NCI-H2196 treated with DMSO at 0.1 percent for 48 hours (cell line): ENCODE results near the gene EHD1.

ENCODE experiments used
- DNase-seq: peaks from one replicate; lab custom pipeline; 2025; ENCODE audit not compliant: unreplicated experiment; lab: John Stamatoyannopoulos, UW

EHD1 gene

DNA sequence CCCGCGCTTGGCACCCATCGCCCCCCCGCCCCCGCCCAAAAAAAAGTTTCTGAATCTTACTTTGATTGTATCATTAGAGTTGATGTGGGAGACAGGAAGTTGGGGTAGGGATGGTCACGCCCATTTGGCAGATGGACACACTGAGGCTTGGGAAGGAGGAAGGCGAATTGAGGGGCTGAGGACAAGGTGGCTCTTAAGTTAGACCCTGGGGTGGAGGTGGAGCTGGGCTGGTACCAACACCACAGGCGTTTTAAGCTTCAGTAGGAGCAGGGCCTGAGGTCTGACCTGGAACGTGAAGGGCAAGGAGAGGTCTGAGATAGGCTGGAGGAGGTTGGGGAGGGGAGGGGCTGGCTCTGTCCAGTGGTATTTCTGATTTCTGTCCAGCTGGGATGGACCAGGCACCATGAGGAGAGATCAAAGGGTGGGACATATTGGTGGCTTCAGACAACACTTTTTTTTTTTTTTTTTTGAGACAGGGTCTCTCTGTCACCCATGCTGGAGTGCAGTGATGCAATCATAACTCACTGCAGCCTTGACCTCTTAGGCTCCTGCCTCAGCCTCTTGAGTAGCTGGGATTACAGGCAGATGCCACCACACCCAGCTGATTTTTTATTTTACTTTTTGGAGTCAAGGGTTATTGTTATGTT lies 33.2 kb downstream of the EHD1 start:
- no peak for DNase-seq

DNA sequence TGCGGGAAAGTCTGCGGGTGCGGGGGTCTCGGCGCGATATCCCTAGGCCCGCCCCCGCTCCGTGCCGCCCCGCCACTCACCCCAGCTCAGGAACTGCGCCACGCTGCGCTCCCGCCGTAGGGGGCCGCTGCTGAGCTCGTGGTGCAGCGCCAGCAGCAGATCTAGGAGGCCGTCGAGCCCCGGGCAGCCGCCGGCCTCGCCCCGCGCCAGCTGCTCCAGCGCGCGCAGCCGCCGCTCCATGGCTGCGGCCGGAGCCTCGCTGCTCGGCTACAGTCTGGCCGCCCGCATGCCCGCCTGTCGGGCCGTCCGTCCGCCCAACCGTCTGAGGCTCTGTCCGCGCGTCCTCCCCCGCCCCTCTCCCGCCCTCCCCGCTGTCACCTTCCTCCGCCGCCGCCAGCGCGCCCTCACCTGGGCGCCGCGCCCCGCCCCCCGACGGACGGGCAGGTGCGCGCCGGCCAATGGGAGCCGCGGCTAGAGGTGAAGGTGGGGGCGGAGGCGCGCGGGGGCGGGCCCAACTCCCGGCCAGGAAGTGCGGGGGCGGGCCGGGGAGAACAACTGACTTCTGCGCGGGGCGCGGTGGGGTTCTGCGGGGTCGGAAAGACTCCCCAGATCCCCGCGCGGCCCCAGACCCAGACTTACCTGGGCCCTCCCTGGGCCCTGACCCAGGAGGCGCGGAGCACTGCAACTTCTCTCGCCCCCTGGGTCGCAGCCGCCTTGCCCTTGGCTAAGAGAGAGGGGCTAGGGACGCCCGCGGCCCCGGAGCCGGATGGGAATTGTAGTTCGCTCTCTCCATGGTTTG lies 33.9 kb downstream of the EHD1 start, which contains the start of gene CDC42BPG:
Gene CDC42BPG, minus strand, starts transcription at position 324 of the 799 bp plus-strand sequence. Its CDS starts 84 bp downstream, at position 240.
- DNase-seq = peak; percentile 78

DNA sequence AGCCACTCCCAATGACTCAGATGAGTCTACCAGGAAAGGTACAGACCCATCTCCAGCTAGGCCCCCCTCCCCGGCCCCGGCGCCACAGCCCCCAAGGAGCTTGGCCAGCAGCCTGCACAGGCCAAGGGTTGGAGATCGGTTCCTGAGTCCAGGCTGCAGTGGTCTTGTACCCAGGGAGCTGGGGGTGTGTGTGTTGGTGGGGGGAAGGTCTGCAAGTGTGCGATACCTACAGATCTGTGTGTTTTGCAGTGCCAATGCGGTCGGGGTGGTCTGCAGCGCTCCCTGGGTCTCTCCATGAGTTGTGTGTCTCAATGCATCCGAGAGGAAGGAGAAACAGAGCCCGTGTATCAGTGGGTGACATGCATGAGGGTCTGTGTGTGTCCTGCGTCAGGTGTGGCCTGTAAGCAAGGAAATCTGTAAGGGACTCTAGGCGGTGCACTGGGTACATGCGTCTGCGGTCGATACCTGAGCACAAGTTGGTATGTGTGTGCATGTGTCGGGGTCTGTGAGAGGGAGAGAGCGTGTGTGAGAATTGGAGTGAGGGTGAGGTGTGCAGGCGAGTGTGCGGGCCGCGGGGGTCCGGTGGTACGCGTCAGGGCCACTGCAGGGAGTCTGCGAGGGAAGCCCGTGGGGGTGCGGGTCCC lies 34.6 kb downstream of the EHD1 start:
- DNase-seq = no peak

DNA sequence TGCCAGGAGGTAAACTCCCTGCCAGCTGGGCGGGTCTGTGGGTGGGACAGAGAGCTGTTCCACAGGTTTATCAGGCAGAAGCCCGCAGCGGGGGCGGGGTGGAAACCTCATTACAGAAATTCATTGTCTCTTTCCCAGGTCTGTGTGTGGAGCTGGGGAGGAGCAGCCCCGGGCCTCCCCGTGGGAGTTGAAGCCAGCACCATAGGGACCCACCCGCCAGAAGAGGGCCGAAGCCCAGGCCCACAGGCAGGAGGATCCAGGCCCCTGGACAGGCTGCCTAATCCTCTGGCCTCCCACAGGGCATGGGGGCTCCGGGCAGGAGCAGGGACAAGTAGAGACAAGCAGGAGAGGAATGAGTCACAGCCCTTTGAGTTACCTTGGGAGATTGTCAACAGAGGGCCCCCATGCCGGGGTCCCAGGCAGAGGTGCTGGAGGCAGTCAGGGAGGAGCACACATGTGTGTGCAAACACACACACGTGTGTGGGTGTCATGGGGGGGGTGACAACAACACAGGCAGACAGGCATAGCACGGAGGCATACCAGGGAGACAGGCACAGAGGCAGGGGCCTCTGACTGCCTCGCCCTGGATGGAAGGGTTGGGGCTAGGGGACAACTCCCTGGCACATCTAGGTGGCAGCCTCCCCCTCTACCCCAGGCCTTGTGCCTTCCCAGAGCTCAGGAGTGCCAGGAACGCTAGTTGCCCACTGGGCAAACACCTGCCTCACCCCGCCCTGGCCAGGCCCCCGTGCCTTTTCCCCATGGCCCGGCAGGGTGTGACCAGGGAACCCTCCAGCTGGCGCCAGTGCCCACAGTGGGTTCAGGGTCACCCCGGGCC lies 35.4 kb downstream of the EHD1 start:
- no peak for DNase-seq

DNA sequence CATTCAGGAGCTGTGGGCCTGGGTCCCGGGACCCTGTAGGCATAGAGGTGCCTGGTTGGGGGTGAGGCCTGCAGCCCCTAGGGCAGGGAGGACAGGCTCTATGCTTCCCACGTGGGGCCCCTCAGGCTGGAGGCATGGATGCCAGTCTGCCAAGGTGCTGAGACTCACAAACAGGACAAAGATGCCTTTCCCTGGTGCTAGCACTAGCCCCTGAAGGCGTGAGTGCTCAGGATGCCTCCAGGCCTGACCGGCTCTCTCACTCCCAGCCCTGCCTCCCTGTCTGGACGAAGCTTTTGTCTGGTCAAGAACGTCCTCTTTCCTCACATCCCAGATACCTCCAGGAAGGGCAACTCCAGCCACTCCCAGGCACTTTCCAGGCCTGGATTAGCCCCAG lies 36.1 kb downstream of the EHD1 start:
- no peak for DNase-seq

DNA sequence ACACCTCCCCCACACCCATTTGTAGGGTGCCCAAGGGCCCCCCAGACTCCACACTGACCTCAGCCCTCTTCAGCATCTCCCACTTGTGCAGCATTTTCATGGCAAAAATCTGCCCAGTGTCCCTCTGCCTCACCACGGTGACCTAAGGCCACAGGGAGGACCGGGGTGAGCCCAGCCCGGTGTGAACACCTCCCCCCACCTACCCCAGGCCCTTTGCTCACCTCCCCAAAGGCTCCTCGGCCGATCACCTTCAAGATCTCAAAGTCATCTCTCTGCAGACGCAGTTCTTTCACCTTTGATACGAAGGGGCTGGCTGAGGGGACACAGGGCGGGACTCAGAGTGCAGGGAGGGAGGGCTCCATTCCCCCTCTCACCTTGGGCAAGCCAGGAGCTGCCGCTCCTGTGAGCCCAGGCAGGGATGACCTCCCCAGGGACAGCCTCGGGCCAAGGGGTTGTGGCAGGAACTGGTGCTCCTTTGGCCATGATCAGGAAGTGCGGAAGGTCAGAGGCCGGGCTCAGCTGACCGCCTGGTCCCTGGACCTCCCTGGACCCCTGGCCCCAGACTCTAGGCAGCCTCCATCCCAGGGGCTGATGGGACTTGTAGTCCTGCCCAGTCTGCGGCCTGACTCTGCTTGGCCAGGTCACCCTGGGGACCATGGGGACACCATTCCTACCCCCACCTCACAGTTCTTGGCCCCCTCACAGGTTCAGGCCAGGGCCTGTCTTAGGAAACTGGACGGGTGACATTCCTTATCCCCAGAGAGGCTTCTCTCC lies 36.6 kb downstream of the EHD1 start:
- no peak for DNase-seq

DNA sequence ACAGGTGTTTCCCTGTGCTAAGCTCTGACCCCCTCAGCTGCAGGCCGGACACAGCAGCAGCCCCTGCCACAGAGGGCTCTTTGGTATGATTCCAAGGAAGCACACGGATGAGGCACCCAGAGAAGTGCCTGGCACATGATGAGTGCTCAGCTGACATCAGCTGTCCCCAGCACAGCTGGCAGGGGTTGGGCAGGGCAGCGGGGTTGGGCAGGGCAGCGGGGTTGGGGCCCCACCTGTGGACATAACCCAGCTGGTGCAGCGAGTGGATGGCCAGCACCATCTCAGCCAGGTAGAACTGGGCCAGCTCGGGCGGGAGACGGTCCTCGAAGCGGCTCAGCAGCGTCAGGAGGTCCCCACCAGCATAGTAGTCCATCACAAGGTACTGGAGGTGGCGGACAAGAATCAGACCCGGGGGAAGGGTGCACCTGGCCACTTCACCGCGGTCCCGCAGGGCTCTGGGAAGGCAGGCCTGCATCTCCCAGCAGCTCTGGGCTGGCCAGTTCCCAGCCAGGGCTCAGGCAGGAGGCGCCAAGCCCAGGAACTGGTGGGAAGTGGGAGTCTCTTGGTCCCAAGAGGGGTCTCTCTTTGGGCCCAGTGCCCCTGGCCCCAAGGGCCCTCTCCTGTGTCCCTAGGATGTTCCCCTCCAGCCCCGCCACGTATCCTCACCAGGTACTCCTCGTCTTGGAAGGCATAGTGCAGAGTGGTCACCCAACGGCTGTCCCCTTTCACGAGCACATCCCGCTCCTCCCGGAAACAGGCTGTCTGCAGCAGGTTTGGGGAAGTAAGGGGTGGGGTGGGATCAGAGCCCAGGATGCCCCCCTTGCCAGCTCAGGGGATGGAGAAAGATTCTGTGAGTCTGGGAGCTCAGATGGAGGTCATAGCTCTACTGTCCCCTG lies 38.3 kb downstream of the EHD1 start:
- no peak for DNase-seq

DNA sequence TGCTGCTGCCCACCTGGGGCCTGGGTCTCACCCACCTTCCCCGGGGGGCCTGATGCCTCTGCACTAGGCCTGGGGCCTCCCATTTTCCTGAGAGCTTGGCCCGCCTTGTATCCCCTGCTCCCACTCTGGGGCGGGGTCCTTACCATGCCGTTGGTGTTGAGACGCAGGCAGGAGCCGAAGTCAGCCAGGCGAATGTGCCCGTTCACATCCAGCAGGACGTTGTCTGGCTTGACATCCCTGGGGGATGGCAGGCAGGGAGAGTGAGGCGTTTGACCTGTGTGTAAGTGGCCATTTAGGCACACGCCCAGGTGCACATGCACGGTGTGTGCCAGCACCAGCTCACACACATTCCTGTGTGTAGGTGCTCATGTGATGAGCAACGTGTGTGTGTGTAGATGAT lies 39.1 kb downstream of the EHD1 start:
- no peak for DNase-seq

DNA sequence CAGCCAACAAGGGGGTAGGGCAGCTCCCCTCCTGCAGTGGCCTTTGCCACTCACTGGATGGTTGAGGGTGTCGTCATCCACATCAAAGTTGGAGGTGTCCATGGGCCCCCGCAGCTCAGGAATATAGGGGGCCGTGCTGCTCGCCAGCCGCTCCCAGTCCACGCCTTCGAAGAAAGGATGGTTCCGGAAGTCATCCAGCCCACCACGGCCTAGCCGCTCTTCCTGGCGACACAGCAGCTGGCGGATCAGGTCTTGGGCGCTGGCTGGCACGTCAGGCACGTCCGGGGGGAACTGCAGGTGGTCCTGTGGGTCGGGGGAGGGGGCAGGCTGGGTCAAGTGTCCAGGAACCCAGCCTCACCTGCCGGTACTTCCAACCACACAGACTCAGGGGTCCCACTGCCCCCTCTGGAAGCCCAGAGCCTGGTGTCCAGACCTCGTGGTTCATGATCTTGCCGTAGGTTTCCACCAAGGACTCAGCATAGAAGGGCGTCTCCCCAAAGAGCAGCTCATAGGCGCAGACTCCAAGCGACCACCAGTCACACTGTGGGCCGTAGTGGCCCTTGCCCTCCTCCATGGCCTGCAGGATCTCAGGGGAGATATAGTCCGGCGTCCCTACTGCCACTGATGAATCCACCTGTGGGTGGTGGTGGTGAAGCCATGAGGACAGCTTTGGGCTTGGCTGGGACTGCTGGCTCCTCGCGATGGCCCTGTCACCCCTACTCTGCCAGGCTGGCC lies 39.7 kb downstream of the EHD1 start:
- DNase-seq = no peak

DNA sequence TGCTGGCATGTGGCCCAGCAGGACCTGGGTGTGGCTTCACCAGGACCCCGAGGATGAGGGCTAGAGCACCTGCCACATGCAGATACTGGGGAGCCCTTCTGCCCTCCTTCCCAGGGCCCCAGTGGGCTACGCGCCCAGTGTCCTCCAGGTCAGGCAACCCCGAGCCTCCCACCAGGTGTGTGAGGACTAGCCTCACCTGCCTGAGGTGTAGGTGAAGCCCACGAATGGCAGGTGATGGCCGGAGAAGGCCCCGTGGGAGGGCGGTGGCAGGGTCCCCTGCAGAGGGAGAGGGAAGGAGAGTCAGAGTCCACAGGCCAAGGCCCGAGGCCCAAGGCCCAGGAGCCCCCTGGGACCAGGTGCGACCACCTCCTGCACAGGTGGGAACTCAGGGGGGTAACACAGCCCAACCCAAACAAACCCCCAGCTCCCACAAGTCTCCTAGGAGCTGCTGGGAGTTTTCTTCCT lies 40.5 kb downstream of the EHD1 start:
- DNase-seq = no peak

DNA sequence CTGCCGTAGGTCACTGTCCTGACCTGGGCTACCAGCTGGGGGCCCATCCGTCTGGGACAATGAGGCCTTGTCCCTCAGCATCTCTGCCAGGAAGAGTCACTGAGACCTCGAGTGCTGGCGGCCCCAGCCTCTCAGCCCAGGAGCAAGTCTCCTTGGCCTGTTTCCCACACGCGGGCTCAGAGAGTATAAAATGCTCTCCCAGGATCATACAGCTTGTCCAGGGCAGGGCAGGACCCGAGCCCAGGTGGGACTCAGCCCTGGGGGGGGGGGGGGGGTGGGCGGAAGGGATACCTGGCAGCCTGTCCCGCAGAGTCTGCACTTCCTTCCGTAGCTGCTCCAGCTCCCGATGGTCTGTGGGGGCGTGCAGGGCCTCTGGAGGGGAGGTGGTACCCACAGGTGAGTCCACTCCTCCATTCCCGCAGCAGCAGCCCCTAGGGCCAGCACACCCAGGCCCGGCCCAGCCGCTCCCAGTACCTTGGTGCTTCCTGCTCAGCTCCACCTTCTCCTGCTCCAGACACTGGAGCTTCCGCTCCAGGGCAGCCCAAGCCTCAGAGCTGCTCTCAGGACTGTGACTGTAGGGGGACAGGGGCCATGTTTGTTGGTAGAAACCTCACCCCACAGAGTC lies 41.9 kb downstream of the EHD1 start:
- no peak for DNase-seq

DNA sequence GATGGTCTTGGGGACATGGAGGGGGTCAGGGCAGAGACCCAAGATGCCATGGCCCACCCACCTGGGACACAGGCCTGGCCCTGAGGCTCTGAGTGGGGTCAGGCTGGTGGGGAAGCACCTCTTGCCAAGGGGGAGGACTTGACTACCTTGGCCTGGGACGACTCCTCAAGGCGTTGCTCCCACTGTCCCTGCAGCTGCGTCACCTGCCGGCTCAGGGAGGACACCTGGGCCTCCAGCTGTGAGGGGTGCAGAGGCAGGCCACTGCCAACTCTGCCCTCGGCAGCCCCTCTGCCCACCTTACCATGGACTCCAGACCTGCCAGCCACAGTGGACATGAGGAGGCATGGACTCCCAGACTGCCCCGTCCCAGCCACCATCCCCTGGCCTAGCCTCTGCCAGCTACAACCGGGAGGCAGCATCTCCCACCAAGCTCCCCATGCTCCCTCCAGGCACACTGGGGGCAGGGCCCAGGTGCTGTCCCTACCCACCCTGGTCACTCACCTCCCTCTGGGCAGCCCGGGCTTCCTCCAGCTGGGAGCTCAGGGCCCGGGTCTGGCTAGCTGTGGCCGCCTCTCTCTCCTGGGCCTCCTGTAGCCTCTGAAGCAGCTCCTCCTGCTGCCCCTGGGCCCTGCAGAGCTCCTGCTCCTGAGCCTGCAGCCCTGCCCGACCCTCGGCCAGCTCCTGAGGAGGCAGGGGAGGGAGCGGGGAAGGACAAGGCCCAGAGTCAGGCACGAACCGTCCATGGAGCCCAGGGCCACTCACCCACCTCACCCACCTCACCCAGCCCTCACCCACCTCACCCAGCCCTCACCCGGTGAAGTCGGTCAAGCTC lies 42.6 kb downstream of the EHD1 start:
- no peak for DNase-seq

DNA sequence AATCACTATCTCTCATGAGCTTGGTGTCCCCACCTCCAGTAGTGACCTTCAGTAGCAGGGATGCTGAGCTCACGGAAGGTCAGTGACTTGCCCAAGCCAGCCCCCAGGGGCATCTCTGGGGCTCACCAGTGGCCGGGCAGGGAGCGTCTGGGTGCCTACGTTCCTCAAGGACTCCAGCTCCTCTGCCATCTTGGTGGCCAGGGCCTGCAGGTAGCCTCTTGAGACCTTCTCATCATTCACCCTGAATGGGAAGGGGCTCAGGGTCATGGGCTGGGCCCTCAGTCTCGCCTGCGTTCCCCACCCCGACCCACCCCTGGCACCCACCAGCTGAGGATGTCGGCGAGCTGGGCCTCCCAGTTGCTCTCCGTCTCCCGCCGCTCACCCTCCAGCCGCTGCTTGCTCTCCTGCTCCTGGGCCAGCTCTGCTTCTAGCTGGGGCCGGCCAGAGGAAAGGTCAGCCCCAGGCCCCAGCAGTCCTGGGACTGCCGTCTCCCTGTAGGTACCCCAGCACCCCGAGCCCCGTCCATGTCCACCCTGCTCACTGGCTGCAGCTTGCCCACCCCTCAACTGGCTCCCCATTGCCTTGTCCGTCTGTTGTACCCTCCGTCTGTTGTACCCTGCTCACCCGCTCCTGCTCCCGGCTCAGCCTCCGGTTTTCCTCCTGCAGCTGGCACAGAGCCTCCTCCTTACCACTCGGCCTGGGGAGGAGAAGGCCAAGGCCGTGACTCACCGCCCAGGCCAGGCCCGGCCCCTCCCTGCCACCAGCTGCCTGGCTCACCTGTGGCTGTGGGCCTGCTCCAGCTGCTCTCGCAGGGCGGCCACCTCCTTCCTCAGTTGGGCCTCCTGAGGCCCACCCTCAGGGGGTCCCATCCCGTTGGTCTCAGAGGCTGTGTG lies 43.5 kb downstream of the EHD1 start:
- DNase-seq = peak; percentile 69

DNA sequence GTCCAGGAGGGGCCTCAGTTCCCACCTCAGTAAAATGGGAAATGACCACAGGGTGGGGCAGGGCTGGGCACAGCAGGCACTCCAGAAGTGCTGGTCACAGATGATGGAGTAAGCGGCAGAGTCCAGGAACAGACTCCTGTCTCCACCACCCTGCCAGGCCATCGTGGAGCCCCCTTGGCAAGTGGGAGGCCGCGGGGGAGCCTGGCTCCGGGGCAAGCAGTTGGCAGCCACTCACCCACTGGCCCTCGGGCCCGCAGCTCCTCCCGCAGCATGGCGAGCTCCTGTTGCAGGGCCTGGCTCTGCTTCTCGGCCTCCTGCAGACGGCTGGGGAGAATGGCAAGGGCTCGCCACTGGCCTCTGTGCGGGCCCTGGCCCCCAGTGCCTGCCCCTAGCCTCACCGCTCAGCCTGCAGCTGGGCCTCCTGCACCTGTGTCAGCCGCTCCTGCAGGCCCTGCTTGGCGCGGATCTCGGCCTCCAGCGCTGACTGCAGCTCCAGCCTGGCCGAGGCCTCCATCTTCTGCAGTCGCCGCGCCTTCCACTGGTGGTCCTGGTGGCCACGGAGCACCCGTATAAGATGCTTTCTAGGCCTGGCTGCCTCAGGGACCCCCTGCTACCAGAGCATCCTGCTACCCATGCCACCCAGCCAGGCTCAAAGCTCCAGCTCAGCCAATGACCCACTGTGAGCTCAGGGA lies 44.2 kb downstream of the EHD1 start:
- DNase-seq = no peak

DNA sequence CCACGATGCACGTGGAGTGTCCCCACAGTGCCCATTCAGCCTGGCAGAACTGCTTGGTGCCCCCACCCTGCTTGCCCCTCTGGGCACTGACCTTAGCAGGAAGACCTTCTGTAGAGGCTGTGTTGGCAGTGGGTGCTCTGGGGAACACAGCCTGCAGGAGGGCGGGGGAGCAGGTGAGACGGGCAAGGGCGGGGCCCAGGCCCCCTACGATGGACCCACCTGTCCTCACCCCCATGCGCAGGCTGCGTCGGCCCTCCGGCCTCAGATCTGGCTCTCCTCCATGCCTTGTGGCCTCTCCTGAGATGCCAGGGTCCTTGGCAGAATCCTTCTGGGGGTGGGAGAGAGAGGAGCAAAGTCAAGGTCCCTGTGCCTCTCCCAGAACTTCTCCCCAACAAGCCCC lies 44.9 kb downstream of the EHD1 start:
- DNase-seq = no peak

DNA sequence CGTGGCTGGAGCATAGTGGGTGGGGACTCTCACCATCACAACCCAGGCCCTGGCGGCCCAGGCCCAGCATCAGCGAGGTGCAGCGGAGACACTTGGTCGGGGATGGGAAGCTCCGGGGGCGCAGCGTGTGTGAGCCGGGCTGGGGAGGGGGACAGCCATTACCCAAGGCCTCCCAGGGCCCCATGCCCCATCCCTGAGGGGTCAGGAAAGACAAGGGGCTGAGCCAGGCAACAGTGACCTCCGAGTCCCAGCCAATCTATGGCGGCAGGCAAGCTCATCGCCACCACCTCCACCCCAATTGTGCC lies 45.3 kb downstream of the EHD1 start:
- DNase-seq = no peak
